PFSK-1 (cell line): ENCODE measurements around the gene CTDSP1.

Experiments used
- FOXP2 ChIP-seq: optimal IDR thresholded peaks from 2 replicates; pipeline ENCODE3; 2011; ENCODE audit warnings: borderline replicate concordance, control low read depth, inconsistent platforms; ENCODE audit not compliant: insufficient read depth; ENCODE audit errors: extremely low read length, extremely low read depth
- POLR2AphosphoS5 ChIP-seq: IDR thresholded peaks from 2 replicates; pipeline ENCODE4 v1.6.1; 2012; ENCODE audit warnings: low read depth, mild to moderate bottlenecking, control low read depth, low read length, moderate library complexity
- SIN3A ChIP-seq: IDR thresholded peaks from 2 replicates; pipeline ENCODE4 v1.6.1; 2012; ENCODE audit warnings: mild to moderate bottlenecking, low read length, moderate library complexity, borderline replicate concordance; ENCODE audit not compliant: insufficient read depth
- TAF1 ChIP-seq: IDR thresholded peaks from 2 replicates; pipeline ENCODE4 v1.6.1; 2012; ENCODE audit warnings: low read length, control low read depth, borderline replicate concordance; ENCODE audit not compliant: insufficient read depth
- TF ChIP-seq, protein P1 (sequence below), 2 experiments: IDR thresholded peaks; 2 replicates each; pipeline versions ENCODE4 v1.6.1 to v1.8.0; 2011 to 2012; ENCODE audit warnings: low read depth in 2 of 2, low read length in 2 of 2, control low read depth in 1 of 2, inconsistent platforms in 1 of 2, mild to moderate bottlenecking in 1 of 2, moderate library complexity in 1 of 2; ENCODE audit not compliant: insufficient read depth in 1 of 2

Gene CTDSP1

DNA sequence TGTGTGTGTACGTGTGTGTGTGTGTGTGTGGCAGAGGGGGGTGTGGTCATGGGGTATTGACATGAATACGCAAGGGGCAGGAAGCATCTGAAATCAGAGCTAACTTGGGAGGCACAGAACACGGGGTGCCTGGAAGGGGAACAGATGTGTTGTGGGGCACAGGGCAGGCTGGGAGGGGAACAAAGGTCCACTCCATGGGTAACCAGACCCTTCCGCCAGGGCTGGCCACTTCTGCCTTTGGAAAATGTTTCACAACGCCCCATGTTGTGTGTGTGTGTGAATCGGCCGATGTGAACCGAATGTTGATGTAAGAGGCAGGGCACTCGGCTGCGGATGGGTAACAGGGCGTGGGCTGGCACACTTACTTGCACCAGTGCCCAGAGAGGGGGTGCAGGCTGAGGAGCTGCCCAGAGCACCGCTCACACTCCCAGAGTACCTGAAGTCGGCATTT is 17.7 kb upstream of the CTDSP1 start, which contains the start of gene SLC11A1:
Gene SLC11A1, plus strand, starts transcription at position 358 of the 451 bp plus-strand sequence. CDS start 96 bp downstream, outside the sequence.
- no peak for TF ChIP-seq FOXP2
- no peak for TF ChIP-seq SIN3A
- TF ChIP-seq TAF1 = no peak

DNA sequence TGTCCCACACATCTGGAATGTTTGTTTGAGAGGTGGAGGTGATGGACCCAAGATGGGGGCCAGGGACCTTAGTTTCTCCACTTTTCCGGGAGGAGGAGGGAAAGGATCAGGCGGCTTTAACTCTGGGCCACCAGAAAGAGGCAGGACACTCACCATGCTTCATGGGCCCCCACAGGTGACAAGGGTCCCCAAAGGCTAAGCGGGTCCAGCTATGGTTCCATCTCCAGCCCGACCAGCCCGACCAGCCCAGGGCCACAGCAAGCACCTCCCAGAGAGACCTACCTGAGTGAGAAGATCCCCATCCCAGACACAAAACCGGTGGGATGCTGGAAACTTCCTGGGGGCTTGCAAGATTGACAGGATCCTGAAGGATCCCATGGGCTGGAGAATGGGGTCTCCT is 16.9 kb upstream of the CTDSP1 start:
- no peak for TF ChIP-seq POLR2AphosphoS5

DNA sequence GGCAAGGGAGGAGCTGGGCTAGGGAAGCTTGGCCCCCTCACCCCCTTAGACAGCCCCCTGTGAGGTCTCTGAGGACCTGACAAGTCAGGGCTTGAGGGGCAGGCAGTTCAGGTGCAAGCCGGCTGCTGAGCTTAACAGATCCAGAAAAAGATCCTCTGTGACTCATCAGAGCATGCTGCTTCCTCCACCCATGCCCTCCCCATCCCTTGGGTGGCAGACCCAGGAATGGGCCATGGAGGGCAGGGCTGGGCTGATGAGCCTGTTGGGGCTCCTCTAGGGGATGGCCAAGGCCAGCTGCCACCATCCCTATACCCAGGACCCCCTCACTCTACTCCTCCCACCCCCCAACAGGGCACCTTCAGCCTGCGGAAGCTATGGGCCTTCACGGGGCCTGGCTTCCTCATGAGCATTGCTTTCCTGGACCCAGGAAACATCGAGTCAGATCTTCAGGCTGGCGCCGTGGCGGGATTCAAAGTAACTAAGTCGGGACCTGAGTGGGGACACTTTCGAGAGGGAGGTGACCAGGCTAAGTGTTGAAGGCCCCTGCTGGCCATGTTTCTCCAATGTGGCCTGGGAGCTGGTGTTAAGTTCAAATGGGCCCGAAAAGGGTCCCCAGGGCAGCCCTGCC is 15.7 kb upstream of the CTDSP1 start:
- TF ChIP-seq, protein P1, sequence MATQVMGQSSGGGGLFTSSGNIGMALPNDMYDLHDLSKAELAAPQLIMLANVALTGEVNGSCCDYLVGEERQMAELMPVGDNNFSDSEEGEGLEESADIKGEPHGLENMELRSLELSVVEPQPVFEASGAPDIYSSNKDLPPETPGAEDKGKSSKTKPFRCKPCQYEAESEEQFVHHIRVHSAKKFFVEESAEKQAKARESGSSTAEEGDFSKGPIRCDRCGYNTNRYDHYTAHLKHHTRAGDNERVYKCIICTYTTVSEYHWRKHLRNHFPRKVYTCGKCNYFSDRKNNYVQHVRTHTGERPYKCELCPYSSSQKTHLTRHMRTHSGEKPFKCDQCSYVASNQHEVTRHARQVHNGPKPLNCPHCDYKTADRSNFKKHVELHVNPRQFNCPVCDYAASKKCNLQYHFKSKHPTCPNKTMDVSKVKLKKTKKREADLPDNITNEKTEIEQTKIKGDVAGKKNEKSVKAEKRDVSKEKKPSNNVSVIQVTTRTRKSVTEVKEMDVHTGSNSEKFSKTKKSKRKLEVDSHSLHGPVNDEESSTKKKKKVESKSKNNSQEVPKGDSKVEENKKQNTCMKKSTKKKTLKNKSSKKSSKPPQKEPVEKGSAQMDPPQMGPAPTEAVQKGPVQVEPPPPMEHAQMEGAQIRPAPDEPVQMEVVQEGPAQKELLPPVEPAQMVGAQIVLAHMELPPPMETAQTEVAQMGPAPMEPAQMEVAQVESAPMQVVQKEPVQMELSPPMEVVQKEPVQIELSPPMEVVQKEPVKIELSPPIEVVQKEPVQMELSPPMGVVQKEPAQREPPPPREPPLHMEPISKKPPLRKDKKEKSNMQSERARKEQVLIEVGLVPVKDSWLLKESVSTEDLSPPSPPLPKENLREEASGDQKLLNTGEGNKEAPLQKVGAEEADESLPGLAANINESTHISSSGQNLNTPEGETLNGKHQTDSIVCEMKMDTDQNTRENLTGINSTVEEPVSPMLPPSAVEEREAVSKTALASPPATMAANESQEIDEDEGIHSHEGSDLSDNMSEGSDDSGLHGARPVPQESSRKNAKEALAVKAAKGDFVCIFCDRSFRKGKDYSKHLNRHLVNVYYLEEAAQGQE (IDR thresholded peaks at IDR 0.05; ENCODE audit: insufficient read depth in 1 of 2, low read depth in 2 of 2, low read length in 2 of 2) = no peak
- TF ChIP-seq TAF1 (no peak), FOXP2 (no peak), SIN3A (no peak), POLR2AphosphoS5 (no peak)

DNA sequence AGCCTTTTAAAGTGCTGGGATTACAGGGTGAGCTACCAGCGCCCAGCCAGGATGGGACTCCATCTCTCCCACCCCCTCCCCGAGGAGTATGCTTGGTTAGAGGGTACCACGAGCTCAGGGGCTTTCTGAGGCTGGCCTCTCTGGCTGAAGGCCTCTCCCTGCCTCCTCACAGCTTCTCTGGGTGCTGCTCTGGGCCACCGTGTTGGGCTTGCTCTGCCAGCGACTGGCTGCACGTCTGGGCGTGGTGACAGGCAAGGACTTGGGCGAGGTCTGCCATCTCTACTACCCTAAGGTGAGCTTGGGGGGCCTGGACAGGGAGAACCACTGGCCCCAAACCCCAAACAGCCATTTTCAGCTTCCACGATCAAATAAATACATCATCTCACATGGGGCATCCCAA is 14.7 kb upstream of the CTDSP1 start:
- TF ChIP-seq SIN3A = no peak

DNA sequence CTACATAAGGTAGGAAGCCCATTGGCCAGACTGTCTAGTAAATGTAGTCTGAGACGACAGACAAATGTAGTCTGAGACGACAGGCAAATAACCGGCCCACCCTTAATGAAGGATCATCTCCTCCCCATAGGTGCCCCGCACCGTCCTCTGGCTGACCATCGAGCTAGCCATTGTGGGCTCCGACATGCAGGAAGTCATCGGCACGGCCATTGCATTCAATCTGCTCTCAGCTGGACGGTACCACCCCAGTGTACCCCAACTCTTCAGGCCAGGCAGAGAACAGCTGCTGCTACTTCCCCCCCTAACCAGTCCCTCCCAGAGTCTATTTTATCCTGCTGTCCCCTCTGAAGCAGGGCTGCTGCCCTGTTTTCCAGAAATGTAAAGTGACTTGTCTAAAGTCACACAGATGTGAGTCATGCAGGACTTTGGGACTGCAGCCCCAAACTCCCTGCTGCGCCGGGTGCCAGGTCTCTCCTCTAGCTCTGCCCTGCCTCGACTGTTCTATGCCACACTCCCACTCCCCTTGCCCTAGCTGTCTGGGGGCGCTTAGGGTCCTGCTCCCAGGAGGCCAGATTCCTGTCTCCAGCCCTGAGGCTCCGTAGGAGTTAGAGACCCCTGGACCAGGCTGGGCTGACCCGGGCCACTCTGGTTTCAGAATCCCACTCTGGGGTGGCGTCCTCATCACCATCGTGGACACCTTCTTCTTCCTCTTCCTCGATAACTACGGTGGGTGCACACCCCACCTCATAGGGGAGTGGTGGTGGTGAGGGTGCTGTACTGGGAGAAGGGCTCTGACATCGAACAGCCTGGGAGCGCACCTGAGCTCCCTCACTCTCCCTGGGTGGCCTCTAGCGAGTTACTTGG is 12.9 kb upstream of the CTDSP1 start:
- TF ChIP-seq FOXP2 (no peak), POLR2AphosphoS5 (no peak), SIN3A (no peak), TAF1 (no peak)
- TF ChIP-seq, protein P1 (IDR thresholded peaks at IDR 0.05; ENCODE audit: insufficient read depth in 1 of 2, low read depth in 2 of 2, low read length in 2 of 2) = no peak

DNA sequence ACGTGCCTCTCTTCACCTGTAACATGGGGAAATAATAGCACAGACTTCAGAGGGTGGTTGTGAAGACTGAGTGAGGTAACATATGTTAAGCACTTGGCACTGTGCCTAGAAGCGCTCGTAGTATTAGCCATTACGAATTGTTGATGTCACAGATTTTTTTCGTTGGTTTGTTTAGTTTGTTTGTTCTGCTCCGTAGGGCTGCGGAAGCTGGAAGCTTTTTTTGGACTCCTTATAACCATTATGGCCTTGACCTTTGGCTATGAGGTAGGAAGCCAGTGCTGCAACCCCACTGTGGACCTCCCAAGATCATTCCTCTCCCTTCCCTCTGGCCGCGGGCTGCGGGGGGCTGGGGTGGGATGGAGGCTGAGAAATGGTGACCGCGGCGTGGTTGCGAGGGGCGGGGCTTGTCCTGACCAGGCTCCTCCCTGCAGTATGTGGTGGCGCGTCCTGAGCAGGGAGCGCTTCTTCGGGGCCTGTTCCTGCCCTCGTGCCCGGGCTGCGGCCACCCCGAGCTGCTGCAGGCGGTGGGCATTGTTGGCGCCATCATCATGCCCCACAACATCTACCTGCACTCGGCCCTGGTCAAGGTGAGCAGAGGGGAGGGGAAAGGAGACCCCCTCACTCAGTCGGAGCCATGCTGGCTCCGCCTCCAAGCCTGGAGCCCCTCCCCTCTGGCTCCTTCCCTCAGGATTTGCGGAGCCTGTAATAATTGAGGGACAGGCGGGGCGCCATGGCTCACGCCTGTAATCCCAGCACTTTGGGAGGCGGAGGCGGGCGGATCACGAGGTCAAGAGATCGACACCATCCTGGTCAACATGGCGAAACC is 12.1 kb upstream of the CTDSP1 start:
- TF ChIP-seq, protein P1 (IDR thresholded peaks at IDR 0.05; ENCODE audit: insufficient read depth in 1 of 2, low read depth in 2 of 2, low read length in 2 of 2) = no peak
- TF ChIP-seq POLR2AphosphoS5 (no peak), FOXP2 (no peak), SIN3A (no peak), TAF1 (no peak)
